ENCODE results near the gene CD164.

CD164 gene

DNA sequence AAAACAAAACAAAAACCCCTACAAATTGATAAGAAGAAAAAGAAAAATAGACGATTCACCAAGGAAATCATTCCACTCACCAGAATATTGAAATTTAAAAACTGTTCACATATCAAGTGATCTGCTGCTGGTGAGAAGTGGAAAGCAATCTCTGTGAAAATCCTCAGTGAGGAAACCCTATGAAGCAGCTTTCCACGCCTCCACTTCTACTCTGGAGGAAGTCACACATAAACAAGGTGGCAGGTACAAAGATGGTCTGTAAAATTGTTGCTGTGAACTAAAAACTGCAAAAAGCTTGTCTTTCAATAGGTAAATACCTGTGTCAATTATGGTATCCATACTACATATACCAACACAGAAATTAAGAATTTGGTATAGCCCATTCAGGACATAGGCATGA lies 18.5 kb downstream of the CD164 start:
- DNase-seq, result no peak
- H3K36me3 ChIP-seq, result peaks cover 63% of the 10 kb centered on the region
- TF ChIP-seq, protein P1, sequence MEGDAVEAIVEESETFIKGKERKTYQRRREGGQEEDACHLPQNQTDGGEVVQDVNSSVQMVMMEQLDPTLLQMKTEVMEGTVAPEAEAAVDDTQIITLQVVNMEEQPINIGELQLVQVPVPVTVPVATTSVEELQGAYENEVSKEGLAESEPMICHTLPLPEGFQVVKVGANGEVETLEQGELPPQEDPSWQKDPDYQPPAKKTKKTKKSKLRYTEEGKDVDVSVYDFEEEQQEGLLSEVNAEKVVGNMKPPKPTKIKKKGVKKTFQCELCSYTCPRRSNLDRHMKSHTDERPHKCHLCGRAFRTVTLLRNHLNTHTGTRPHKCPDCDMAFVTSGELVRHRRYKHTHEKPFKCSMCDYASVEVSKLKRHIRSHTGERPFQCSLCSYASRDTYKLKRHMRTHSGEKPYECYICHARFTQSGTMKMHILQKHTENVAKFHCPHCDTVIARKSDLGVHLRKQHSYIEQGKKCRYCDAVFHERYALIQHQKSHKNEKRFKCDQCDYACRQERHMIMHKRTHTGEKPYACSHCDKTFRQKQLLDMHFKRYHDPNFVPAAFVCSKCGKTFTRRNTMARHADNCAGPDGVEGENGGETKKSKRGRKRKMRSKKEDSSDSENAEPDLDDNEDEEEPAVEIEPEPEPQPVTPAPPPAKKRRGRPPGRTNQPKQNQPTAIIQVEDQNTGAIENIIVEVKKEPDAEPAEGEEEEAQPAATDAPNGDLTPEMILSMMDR (IDR thresholded peaks at IDR 0.05; ENCODE audit: low read depth, low read length), result no peak
- H3K27me3 ChIP-seq (ENCODE audit: insufficient read depth, low read depth, severe bottlenecking), result no peaks in the 10 kb centered on the region
- no peaks in the 10 kb centered on the region for H3K9me3 ChIP-seq (ENCODE audit: severe bottlenecking)
- H3K4me3 ChIP-seq (ENCODE audit: low read depth, low read length), result no peak overlapping the region
- no peak overlapping the region for H3K27ac ChIP-seq

DNA sequence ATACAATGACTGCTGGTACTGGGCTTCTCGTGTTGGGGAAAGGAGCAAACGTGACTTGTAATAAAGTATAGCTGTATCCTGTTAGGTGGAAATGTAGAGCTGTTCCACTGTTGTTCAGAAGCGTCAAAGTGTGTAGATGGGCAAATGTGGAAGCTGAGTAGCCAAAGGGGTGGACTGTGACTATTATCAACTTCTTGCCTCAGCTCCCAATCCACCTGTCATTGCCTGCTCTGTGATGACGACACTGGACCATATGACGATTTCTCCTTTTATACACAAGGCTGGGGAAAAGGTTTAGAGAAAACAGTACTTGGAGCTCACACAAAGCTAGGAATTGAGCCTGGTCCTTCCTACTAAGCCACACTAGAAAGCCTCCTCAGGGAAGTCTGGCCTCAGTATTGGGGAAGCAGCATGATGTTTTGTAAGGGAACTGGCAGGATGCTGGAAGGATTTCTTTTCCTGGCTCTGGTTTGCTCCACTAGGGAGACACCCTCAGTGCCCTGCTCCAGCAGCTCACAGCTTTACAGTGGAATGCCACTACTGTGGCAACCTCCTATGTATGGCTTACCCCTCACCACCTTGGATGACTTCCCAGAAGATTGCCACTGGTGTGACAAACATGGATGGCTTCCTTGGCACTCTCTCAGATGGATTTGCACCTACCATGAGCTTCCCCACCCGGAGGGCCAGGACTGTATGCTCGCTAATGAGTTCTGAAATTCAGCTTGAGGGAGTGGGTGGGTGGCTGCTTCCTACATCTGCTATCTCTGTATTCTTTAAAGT lies 20.0 kb downstream of the CD164 start:
- no peaks in the 10 kb centered on the region for H3K9me3 ChIP-seq (ENCODE audit: severe bottlenecking)
- H3K36me3 ChIP-seq, result peaks cover 51% of the 10 kb centered on the region
- TF ChIP-seq, protein P1 (IDR thresholded peaks at IDR 0.05; ENCODE audit: low read depth, low read length), result no peak
- no peaks in the 10 kb centered on the region for H3K27me3 ChIP-seq (ENCODE audit: insufficient read depth, low read depth, severe bottlenecking)
- no peak overlapping the region for H3K4me3 ChIP-seq (ENCODE audit: low read depth, low read length)
- H3K27ac ChIP-seq, result no peak overlapping the region
- no peak for DNase-seq

DNA sequence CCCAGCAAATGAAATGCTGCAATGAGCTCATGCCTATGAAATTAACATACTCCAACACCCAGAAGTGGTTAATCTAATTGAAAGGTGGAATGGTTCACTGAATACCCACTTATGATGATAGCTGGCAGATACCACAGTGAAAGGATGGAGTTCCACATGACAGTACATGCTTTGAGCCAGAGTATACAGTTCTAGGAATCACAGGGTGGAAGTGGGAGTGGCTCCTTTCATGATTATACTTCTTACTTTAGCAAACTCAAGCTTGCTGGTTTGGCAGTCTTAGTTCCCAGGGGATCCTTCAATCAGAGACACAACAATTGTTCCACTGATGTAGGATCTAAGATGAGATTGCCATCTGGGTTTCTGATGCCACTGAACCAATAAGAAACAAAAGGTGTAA lies 21.5 kb downstream of the CD164 start:
- Histone ChIP-seq H3K9me3 (ENCODE audit: severe bottlenecking) (no peaks in the 10 kb centered on the region), H3K36me3 (peaks cover 37% of the 10 kb centered on the region), H3K4me3 (ENCODE audit: low read depth, low read length) (no peak overlapping the region), H3K27ac (no peak overlapping the region), H3K27me3 (ENCODE audit: insufficient read depth, low read depth, severe bottlenecking) (no peaks in the 10 kb centered on the region)
- no peak for DNase-seq
- TF ChIP-seq, protein P1 (IDR thresholded peaks at IDR 0.05; ENCODE audit: low read depth, low read length), result no peak

DNA sequence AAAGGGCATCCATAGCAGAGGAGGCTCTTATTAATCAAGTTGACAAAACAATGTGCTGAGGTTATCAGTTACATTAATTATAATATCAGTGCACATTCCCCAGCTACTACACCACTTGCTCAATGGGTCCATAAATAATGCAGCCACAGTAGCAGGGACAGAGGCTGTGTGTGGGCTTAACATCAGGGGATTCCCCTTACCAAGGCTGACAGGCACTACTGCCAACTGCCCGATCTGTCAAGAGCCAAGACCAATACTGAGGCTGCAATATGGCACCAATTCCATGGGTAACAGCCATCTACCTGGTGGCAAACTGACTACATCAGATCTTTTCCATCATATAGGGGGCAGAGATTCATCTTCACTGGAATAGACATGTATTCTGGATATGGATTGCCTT lies 22.0 kb downstream of the CD164 start:
- Histone ChIP-seq H3K36me3 (peaks cover 37% of the 10 kb centered on the region), H3K4me3 (ENCODE audit: low read depth, low read length) (no peak overlapping the region), H3K9me3 (ENCODE audit: severe bottlenecking) (no peaks in the 10 kb centered on the region), H3K27me3 (ENCODE audit: insufficient read depth, low read depth, severe bottlenecking) (no peaks in the 10 kb centered on the region), H3K27ac (no peak overlapping the region)
- TF ChIP-seq, protein P1 (IDR thresholded peaks at IDR 0.05; ENCODE audit: low read depth, low read length), result no peak
- no peak for DNase-seq

DNA sequence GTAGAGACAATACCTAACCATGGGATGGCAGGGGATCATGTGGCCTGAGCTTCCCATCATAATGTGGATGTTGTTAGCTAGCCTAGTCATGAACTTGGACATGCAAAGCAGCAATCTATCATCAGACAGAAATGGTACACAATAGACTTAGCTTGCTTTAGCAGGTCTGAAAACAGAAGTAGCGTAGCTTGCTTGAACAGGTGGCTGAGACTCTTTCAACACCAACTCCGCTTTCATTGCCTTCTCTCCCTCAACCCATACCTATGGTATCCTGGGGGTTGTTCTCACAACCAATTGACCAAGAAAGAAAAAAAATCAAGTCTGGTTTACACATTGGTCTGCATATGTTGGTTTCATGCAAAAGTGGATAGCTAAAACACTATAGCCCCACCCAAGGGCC lies 23.0 kb downstream of the CD164 start:
- DNase-seq, result no peak
- peaks cover 31% of the 10 kb centered on the region for H3K36me3 ChIP-seq
- no peak overlapping the region for H3K4me3 ChIP-seq (ENCODE audit: low read depth, low read length)
- H3K9me3 ChIP-seq (ENCODE audit: severe bottlenecking), result no peaks in the 10 kb centered on the region
- no peaks in the 10 kb centered on the region for H3K27me3 ChIP-seq (ENCODE audit: insufficient read depth, low read depth, severe bottlenecking)
- no peak overlapping the region for H3K27ac ChIP-seq
- TF ChIP-seq, protein P1 (IDR thresholded peaks at IDR 0.05; ENCODE audit: low read depth, low read length), result no peak

DNA sequence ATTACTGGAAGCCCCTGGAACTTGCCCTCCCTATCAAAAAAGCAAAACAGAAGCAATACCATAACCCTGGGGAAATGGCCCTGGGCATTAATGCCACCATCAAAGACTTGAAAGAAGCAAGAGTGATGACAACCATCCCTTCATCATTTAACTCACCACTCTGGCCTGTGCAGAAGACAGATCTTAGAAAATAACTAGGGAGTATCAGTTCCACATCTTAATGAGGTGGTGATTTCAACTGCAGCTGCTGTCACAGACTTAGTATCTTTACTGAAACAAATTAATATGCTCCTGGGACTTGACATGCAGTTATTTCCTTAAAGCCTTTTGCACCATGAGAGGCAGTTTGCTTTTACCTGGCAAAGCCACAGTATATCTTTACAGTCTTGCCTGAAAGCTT lies 24.1 kb downstream of the CD164 start:
- H3K9me3 ChIP-seq (ENCODE audit: severe bottlenecking), result no peaks in the 10 kb centered on the region
- H3K27ac ChIP-seq, result no peak overlapping the region
- H3K4me3 ChIP-seq (ENCODE audit: low read depth, low read length), result no peak overlapping the region
- no peak for DNase-seq
- peaks cover 24% of the 10 kb centered on the region for H3K36me3 ChIP-seq
- no peaks in the 10 kb centered on the region for H3K27me3 ChIP-seq (ENCODE audit: insufficient read depth, low read depth, severe bottlenecking)
- TF ChIP-seq, protein P1 (IDR thresholded peaks at IDR 0.05; ENCODE audit: low read depth, low read length), result no peak
